Astrocyte (in vitro differentiated cells and primary cell): ENCODE results near the gene METTL16. TPM values are rescaled to one million over a fixed set of nuclear protein-coding genes. Genes with fewer than 3 reads are reported as not detected.
A peak's percentile ranks its signal among the peaks of the same experiment; 100 is the strongest.

Experiments used
- DNase-seq: peaks from one replicate; pipeline ENCODE4 v3.0.0-alpha.2; 2010; ENCODE audit warnings: low read depth
- FAIRE-seq: peaks from 2 replicates; lab custom pipeline; 2011; peaks lifted over from hg19 to GRCh38; lab: Jason Lieb, UNC
- H2AFZ ChIP-seq: 2 replicates; pipeline ENCODE4 v1.6.0; 2012; ENCODE audit warnings: low read depth, low read length, inconsistent platforms
- H3K27ac ChIP-seq: 2 replicates; pipeline ENCODE4 v1.5.1; 2011; ENCODE audit warnings: low read depth, low read length, inconsistent platforms
- H3K27me3 ChIP-seq: 2 replicates; pipeline ENCODE4 v1.6.0; 2011; ENCODE audit warnings: low read length, inconsistent platforms; ENCODE audit not compliant: insufficient read depth
- H3K36me3 ChIP-seq: 2 replicates; pipeline ENCODE4 v1.5.1; 2011; ENCODE audit warnings: low read length, inconsistent platforms; ENCODE audit not compliant: insufficient read depth
- H3K4me1 ChIP-seq: 2 replicates; pipeline ENCODE4 v1.5.1; 2011; ENCODE audit warnings: low read length, inconsistent platforms; ENCODE audit not compliant: insufficient read depth
- H3K4me2 ChIP-seq: 2 replicates; pipeline ENCODE4 v1.6.0; 2012; ENCODE audit warnings: low read length, inconsistent platforms
- H3K4me3 ChIP-seq: 2 replicates; pipeline ENCODE4 v1.5.1; 2011; ENCODE audit warnings: low read depth, mild to moderate bottlenecking, low read length, inconsistent platforms; ENCODE audit not compliant: insufficient read depth
- H3K79me2 ChIP-seq: 2 replicates; pipeline ENCODE4 v1.6.0; 2012; ENCODE audit warnings: mild to moderate bottlenecking, low read length, inconsistent platforms; ENCODE audit not compliant: insufficient read depth
- H3K9ac ChIP-seq: 2 replicates; pipeline ENCODE4 v1.6.0; 2012; ENCODE audit warnings: mild to moderate bottlenecking, low read length, inconsistent platforms
- H3K9me3 ChIP-seq: 2 replicates; pipeline ENCODE4 v1.5.1; 2012; ENCODE audit warnings: low read depth, mild to moderate bottlenecking, low read length, inconsistent platforms; ENCODE audit not compliant: insufficient read depth
- H4K20me1 ChIP-seq: 2 replicates; pipeline ENCODE4 v1.6.0; 2012; ENCODE audit warnings: low read length, inconsistent platforms; ENCODE audit not compliant: insufficient read depth
- H3K27ac Mint-ChIP-seq: one replicate; pipeline ENCODE4 v1.8.0; 2021; ENCODE audit warnings: mild to moderate bottlenecking, mixed read lengths; ENCODE audit not compliant: unreplicated experiment
- H3K27me3 Mint-ChIP-seq: one replicate; pipeline ENCODE4 v1.8.0; 2021; ENCODE audit warnings: low read depth, mixed read lengths; ENCODE audit not compliant: unreplicated experiment
- H3K36me3 Mint-ChIP-seq: one replicate; pipeline ENCODE4 v1.8.0; 2021; ENCODE audit warnings: low read depth, mixed read lengths; ENCODE audit not compliant: unreplicated experiment
- H3K4me1 Mint-ChIP-seq: one replicate; pipeline ENCODE4 v1.8.0; 2021; ENCODE audit warnings: low read depth, mixed read lengths; ENCODE audit not compliant: unreplicated experiment
- H3K4me3 Mint-ChIP-seq: one replicate; pipeline ENCODE4 v1.8.0; 2021; ENCODE audit warnings: mild to moderate bottlenecking, moderate library complexity, mixed read lengths; ENCODE audit not compliant: unreplicated experiment
- H3K9me3 Mint-ChIP-seq: one replicate; pipeline ENCODE4 v1.8.0; 2021; ENCODE audit warnings: mild to moderate bottlenecking, mixed read lengths; ENCODE audit not compliant: unreplicated experiment
- EZH2 ChIP-seq: IDR thresholded peaks from 2 replicates; pipeline ENCODE4 v1.6.1; 2012; ENCODE audit warnings: mild to moderate bottlenecking, low read length, inconsistent platforms; ENCODE audit not compliant: insufficient read depth
- total RNA-seq: library from RNA; stranded (reverse); gene quantifications from 2 replicates; pipeline ENCODE4 v1.2.1, GENCODE V29; 2021
- TF ChIP-seq, protein P1 (sequence below): IDR thresholded peaks from 2 replicates; pipeline ENCODE4 v1.5.1; 2011; ENCODE audit warnings: low read depth, mild to moderate bottlenecking, inconsistent platforms, low read length, moderate library complexity; ENCODE audit not compliant: insufficient read depth

METTL16 gene
- total RNA-seq, 1 donor from 2014 or later: 28.4 TPM

DNA sequence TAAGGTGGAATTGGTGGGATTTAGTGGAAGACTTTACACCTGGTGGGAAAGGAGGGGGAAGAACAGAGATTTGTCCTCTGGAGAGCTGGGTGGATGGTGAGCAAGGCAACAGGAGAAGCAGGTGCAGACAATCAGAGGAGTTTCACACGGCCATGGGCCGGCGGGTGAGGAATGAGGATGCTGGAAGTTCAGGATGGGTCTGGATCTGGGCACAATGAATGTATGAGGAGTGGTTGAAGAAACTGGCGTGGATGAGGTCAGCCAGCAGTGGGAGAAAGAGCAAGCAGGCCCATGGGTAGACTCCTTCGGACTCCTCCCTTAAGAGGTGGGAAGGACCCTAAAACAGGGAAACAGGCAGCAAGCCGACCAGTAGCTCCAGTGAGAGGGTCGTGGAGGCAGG is 100.7 kb downstream of the METTL16 start:
- Histone ChIP-seq H3K4me2 (no peak overlapping the region), H3K27ac (no peak overlapping the region), H3K79me2 (no peaks in the 10 kb centered on the region), H3K36me3 (peaks cover 5% of the 10 kb centered on the region), H3K9me3 (no peaks in the 10 kb centered on the region), H2AFZ (no peak overlapping the region), H3K27me3 (no peaks in the 10 kb centered on the region), H3K9ac (no peak overlapping the region), H4K20me1 (no peaks in the 10 kb centered on the region), H3K4me3 (no peak overlapping the region), H3K4me1 (peaks cover 24% of the 10 kb centered on the region)
- H3K27me3 Mint-ChIP-seq: no peaks in the 10 kb centered on the region
- FAIRE-seq (no peak), DNase-seq (no peak)
- TF ChIP-seq EZH2: no peak
- TF ChIP-seq, protein P1, sequence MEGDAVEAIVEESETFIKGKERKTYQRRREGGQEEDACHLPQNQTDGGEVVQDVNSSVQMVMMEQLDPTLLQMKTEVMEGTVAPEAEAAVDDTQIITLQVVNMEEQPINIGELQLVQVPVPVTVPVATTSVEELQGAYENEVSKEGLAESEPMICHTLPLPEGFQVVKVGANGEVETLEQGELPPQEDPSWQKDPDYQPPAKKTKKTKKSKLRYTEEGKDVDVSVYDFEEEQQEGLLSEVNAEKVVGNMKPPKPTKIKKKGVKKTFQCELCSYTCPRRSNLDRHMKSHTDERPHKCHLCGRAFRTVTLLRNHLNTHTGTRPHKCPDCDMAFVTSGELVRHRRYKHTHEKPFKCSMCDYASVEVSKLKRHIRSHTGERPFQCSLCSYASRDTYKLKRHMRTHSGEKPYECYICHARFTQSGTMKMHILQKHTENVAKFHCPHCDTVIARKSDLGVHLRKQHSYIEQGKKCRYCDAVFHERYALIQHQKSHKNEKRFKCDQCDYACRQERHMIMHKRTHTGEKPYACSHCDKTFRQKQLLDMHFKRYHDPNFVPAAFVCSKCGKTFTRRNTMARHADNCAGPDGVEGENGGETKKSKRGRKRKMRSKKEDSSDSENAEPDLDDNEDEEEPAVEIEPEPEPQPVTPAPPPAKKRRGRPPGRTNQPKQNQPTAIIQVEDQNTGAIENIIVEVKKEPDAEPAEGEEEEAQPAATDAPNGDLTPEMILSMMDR: no peak
- H3K4me1 Mint-ChIP-seq: peaks cover 13% of the 10 kb centered on the region
- no peaks in the 10 kb centered on the region for H3K9me3 Mint-ChIP-seq
- H3K4me3 Mint-ChIP-seq: no peak overlapping the region
- H3K27ac Mint-ChIP-seq: no peak overlapping the region
- H3K36me3 Mint-ChIP-seq: peaks cover 7% of the 10 kb centered on the region

DNA sequence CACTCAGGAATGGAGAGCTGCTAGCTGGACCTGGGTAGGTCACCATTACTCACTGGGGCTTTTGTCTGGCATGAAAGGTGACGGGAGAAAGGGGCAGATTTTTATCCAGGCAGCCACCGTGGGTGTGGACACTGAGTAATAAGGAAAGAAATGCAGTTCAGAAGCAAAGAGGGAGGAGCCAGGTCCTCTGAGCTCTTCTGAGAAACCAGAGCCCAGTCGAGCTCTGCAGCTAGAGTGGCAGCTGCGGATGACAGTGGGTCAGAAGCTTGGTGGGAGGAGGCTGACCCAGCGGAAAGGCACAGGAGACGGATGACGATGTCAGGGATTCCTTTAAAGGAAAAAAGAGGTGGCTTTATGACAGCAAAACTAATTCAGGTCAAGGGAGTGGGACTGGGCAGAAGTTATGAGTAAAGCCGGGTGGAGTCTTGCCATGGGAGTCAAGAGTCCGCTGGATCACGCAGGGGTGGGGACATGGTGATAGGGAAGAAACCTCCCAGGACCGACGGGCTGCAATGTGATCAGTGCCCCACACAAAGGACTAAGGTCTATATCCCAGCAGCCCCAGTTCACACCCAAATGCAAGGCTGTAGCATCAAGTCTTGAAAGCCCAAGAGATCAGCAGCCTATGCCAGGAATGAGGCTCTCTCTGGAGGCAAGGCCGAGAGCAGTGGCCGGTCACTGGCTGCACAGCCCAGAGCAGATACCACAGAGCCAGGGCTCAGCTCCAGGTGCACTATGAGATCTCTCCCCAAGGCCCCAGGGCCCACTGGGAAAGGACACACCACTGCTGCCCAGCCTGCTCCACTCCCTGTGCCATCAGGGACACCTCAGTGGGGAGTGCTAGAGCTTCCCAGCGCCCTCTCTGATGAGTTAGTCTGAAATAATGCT is 104.5 kb downstream of the METTL16 start:
- Histone ChIP-seq H3K79me2 (no peaks in the 10 kb centered on the region), H3K4me3 (peak overlapping the region; percentile 29), H3K27me3 (no peaks in the 10 kb centered on the region), H3K27ac (peak overlapping the region; percentile 98), H3K9me3 (no peaks in the 10 kb centered on the region), H3K9ac (peak overlapping the region; percentile 82), H2AFZ (peak overlapping the region; percentile 35), H3K4me2 (peak overlapping the region; percentile 73), H4K20me1 (no peaks in the 10 kb centered on the region), H3K36me3 (no peaks in the 10 kb centered on the region), H3K4me1 (peaks cover 44% of the 10 kb centered on the region)
- Mint-ChIP-seq H3K27ac (peak overlapping the region; percentile 98), H3K36me3 (peaks cover 3% of the 10 kb centered on the region), H3K4me1 (peaks cover 31% of the 10 kb centered on the region), H3K27me3 (no peaks in the 10 kb centered on the region), H3K9me3 (no peaks in the 10 kb centered on the region), H3K4me3 (peak overlapping the region; percentile 71)
- no peak for TF ChIP-seq EZH2
- TF ChIP-seq, protein P1: no peak
- FAIRE-seq: peak; percentile 86
- peak; percentile 87 for DNase-seq
